Neutrophil (primary cell): ENCODE measurements around the gene KIAA1671.

ENCODE experiments used
- H3K27ac ChIP-seq: fragments of 200-600 bp; sonication (generic); 2 replicates; pipeline ENCODE4 v1.5.1; 2016; ENCODE audit warnings: mild to moderate bottlenecking, moderate library complexity
- H3K27me3 ChIP-seq: fragments of 200-600 bp; sonication (generic); 2 replicates; pipeline ENCODE4 v1.6.0; 2016; ENCODE audit warnings: mild to moderate bottlenecking
- H3K36me3 ChIP-seq: fragments of 200-600 bp; sonication (generic); 2 replicates; pipeline ENCODE4 v1.5.1; 2017
- H3K4me1 ChIP-seq, 2 experiments: fragments of 200-600 bp in 1 of 2; sonication (generic) in 1 of 2; 1 replicate in 1 of 2; 2 replicates in 1 of 2; pipeline versions ENCODE4 v1.5.1 to v1.6.1; 2013 to 2016; ENCODE audit warnings: low read depth in 1 of 2, low read length in 1 of 2, mild to moderate bottlenecking in 1 of 2, moderate library complexity in 1 of 2; ENCODE audit not compliant: control insufficient read depth in 1 of 2, insufficient read depth in 1 of 2
- H3K4me3 ChIP-seq, 2 experiments: fragments of 200-600 bp in 1 of 2; sonication (generic) in 1 of 2; 1 replicate in 1 of 2; 2 replicates in 1 of 2; pipeline ENCODE4 v1.5.1; 2013 to 2016; ENCODE audit warnings: low read depth in 1 of 2, low read length in 1 of 2, mild to moderate bottlenecking in 1 of 2, moderate library complexity in 1 of 2
- H3K9me3 ChIP-seq: fragments of 200-600 bp; sonication (generic); 2 replicates; pipeline ENCODE4 v1.5.1; 2016
- TF ChIP-seq, protein P1 (sequence below): fragments of 200-600 bp; sonication (generic); IDR thresholded peaks from 2 replicates; pipeline ENCODE4 v1.5.1; 2016; ENCODE audit warnings: antibody characterized with exemption

The KIAA1671 gene

DNA sequence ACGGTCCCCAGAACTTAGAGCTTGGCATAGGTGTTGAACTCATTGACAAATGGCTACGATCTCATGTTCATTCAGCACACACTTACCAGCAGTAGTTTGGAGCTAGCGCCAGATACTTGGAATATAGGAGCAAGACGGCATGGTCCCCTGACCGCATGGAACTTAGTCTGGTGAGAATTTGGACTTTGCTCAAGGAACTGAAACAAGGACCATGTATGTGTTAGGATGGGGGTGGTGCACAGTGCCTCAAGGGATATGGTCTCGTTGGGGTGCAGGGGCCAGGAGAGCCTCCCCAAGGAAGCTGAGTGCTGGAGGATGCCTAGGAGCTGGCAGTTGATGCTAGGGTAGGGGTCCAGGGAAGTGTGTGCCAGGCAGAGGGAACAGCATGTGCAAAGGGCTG is 119.2 kb downstream of the KIAA1671 start:
- TF ChIP-seq, protein P1, sequence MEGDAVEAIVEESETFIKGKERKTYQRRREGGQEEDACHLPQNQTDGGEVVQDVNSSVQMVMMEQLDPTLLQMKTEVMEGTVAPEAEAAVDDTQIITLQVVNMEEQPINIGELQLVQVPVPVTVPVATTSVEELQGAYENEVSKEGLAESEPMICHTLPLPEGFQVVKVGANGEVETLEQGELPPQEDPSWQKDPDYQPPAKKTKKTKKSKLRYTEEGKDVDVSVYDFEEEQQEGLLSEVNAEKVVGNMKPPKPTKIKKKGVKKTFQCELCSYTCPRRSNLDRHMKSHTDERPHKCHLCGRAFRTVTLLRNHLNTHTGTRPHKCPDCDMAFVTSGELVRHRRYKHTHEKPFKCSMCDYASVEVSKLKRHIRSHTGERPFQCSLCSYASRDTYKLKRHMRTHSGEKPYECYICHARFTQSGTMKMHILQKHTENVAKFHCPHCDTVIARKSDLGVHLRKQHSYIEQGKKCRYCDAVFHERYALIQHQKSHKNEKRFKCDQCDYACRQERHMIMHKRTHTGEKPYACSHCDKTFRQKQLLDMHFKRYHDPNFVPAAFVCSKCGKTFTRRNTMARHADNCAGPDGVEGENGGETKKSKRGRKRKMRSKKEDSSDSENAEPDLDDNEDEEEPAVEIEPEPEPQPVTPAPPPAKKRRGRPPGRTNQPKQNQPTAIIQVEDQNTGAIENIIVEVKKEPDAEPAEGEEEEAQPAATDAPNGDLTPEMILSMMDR: no peak
- Histone ChIP-seq H3K9me3 (no peaks in the 10 kb centered on the region), H3K27me3 (peaks cover 46% of the 10 kb centered on the region), H3K4me1 (no peaks in the 10 kb centered on the region), H3K36me3 (no peaks in the 10 kb centered on the region), H3K27ac (no peak overlapping the region), H3K4me3 (no peak overlapping the region)

- TF ChIP-seq, protein P1: no peak
- H3K36me3 ChIP-seq: no peaks in the 10 kb centered on the region
- no peaks in the 10 kb centered on the region for H3K9me3 ChIP-seq
- H3K27ac ChIP-seq: no peak overlapping the region
- H3K4me3 ChIP-seq: no peak overlapping the region
- no peaks in the 10 kb centered on the region for H3K4me1 ChIP-seq
- peaks cover 46% of the 10 kb centered on the region for H3K27me3 ChIP-seq
Observed at GRCh38 chr22:25072406-25072805, 119.9 kb downstream of the KIAA1671 start.

DNA sequence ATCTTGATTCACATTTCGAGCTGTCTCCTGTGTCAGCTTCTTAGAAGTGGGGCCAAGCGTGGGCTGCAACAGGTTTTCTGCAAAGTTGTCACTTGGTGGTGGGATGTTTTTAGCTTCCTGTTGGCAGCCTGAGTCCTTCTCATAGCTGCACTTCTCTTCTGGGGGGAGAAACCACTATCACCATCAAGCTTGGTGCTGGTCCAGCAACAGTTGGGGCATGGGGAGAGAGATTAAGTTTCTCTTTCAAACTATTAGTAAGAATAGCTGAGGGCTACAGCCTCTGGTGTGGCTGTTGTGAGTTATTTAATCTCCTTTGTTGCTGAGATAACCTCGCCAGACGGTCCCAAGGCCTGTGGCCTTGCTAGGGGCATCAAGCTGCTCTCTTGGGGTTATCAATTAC is 123.8 kb downstream of the KIAA1671 start:
- H3K27ac ChIP-seq: no peak overlapping the region
- no peaks in the 10 kb centered on the region for H3K36me3 ChIP-seq
- no peak overlapping the region for H3K4me3 ChIP-seq
- no peaks in the 10 kb centered on the region for H3K9me3 ChIP-seq
- no peaks in the 10 kb centered on the region for H3K4me1 ChIP-seq
- H3K27me3 ChIP-seq: peaks cover 17% of the 10 kb centered on the region
- TF ChIP-seq, protein P1: no peak

- Histone ChIP-seq H3K27me3 (peaks cover 10% of the 10 kb centered on the region), H3K36me3 (no peaks in the 10 kb centered on the region), H3K9me3 (no peaks in the 10 kb centered on the region), H3K27ac (no peak overlapping the region), H3K4me3 (no peak overlapping the region), H3K4me1 (no peaks in the 10 kb centered on the region)
- TF ChIP-seq, protein P1: no peak
Observed at GRCh38 chr22:25077056-25077455, 124.5 kb downstream of the KIAA1671 start.

- Histone ChIP-seq H3K27ac (no peak overlapping the region), H3K36me3 (no peaks in the 10 kb centered on the region), H3K9me3 (no peaks in the 10 kb centered on the region), H3K4me1 (no peaks in the 10 kb centered on the region), H3K4me3 (no peak overlapping the region), H3K27me3 (peaks cover 1% of the 10 kb centered on the region)
- TF ChIP-seq, protein P1: no peak
Observed at GRCh38 chr22:25077964-25078363, 125.4 kb downstream of the KIAA1671 start.

GRCh38 chr22:25078591-25078990 is 126.1 kb downstream of the KIAA1671 start:
- H3K36me3 ChIP-seq: no peaks in the 10 kb centered on the region
- H3K27me3 ChIP-seq: no peaks in the 10 kb centered on the region
- H3K27ac ChIP-seq: no peak overlapping the region
- no peak overlapping the region for H3K4me3 ChIP-seq
- TF ChIP-seq, protein P1: no peak
- no peaks in the 10 kb centered on the region for H3K4me1 ChIP-seq
- H3K9me3 ChIP-seq: no peaks in the 10 kb centered on the region
